GM21786 (cell line): ENCODE measurements around the gene CHRNA4.
"Not testable (repeated sequence)": the region's sequence is repeated elsewhere in the genome, so short reads cannot be mapped to it uniquely, and the experiment has no call there.

Source experiments
- ATAC-seq: cut with Tn5 transposase; IDR thresholded peaks from one replicate; pipeline ENCODE4 v1.9.1; 2021; ENCODE audit not compliant: unreplicated experiment

Gene CHRNA4

GRCh38 chr20:63311186-63311832, 49.8 kb downstream of the CHRNA4 start:
- ATAC-seq = no peak

- no peak for ATAC-seq
Observed at GRCh38 chr20:63310265-63310991, 50.7 kb downstream of the CHRNA4 start.

GRCh38 chr20:63309261-63310071, 51.7 kb downstream of the CHRNA4 start:
- ATAC-seq = no peak

- no peak for ATAC-seq
Observed at GRCh38 chr20:63308218-63308911, 52.8 kb downstream of the CHRNA4 start.

GRCh38 chr20:63307538-63308217, 53.5 kb downstream of the CHRNA4 start:
- ATAC-seq = no peak

GRCh38 chr20:63306673-63307537, 54.2 kb downstream of the CHRNA4 start:
- ATAC-seq = no peak

GRCh38 chr20:63305933-63306672, 55.0 kb downstream of the CHRNA4 start:
- not testable (repeated sequence) for ATAC-seq

GRCh38 chr20:63305393-63305792, 55.8 kb downstream of the CHRNA4 start:
- ATAC-seq = no peak

- ATAC-seq = no peak
Observed at GRCh38 chr20:63303095-63303666, 58.0 kb downstream of the CHRNA4 start.

GRCh38 chr20:63301671-63302070, 59.5 kb downstream of the CHRNA4 start:
- ATAC-seq = no peak

GRCh38 chr20:63298731-63299312, 62.3 kb downstream of the CHRNA4 start:
- ATAC-seq = no peak

GRCh38 chr20:63297796-63298572, 63.2 kb downstream of the CHRNA4 start:
- no peak for ATAC-seq

- no peak for ATAC-seq
Observed at GRCh38 chr20:63297371-63297781, 63.8 kb downstream of the CHRNA4 start.

- ATAC-seq = no peak
Observed at GRCh38 chr20:63296531-63297299, 64.4 kb downstream of the CHRNA4 start.

- ATAC-seq = no peak
Observed at GRCh38 chr20:63295846-63296245, 65.3 kb downstream of the CHRNA4 start.

- no peak for ATAC-seq
Observed at GRCh38 chr20:63295422-63295821, 65.7 kb downstream of the CHRNA4 start.

GRCh38 chr20:63295018-63295417, 66.1 kb downstream of the CHRNA4 start:
- no peak for ATAC-seq
